SU-DHL-6 (cell line): ENCODE measurements around the gene IFI27.

ENCODE experiments used
- H2AFZ ChIP-seq: fragments of 200-600 bp; sonication (generic); 2 replicates; pipeline ENCODE4 v1.6.1; 2014; ENCODE audit warnings: low read depth, mild to moderate bottlenecking, moderate library complexity, mixed read lengths, antibody characterized with exemption, low read length; ENCODE audit not compliant: severe bottlenecking
- H3F3A ChIP-seq: fragments of 200-600 bp; shearing (Covaris generic); 2 replicates; pipeline ENCODE4 v1.6.0; 2016; ENCODE audit warnings: antibody characterized with exemption, mild to moderate bottlenecking; ENCODE audit not compliant: insufficient read depth
- H3K27ac ChIP-seq: fragments of 200-600 bp; sonication (generic); 2 replicates; pipeline ENCODE4 v1.5.1; 2016; ENCODE audit warnings: low read depth, mild to moderate bottlenecking, low read length, moderate library complexity, mixed read lengths
- H3K27me3 ChIP-seq: fragments of 200-600 bp; sonication (generic), shearing (Covaris generic); 2 replicates; pipeline ENCODE4 v1.6.0; 2014; ENCODE audit warnings: mild to moderate bottlenecking, low read length
- H3K36me3 ChIP-seq: fragments of 200-600 bp; sonication (generic); 2 replicates; pipeline ENCODE4 v1.6.1; 2014; ENCODE audit warnings: mild to moderate bottlenecking, low read length, mixed read lengths
- H3K4me2 ChIP-seq: fragments of 300-600, 200-600 bp; shearing (Covaris generic), sonication (generic); 2 replicates; pipeline ENCODE4 v1.6.0; 2014; ENCODE audit warnings: low read length, low read depth, mild to moderate bottlenecking; ENCODE audit not compliant: poor library complexity, severe bottlenecking
- H3K4me3 ChIP-seq: fragments of 200-600 bp; sonication (generic); 2 replicates; pipeline ENCODE4 v1.5.1; 2014; ENCODE audit warnings: antibody characterized with exemption, low read length, mild to moderate bottlenecking, mixed read lengths; ENCODE audit not compliant: insufficient read depth, poor library complexity, severe bottlenecking
- H3K79me2 ChIP-seq: fragments of 200-600 bp; sonication (generic); 2 replicates; pipeline ENCODE4 v1.6.1; 2014; ENCODE audit warnings: mild to moderate bottlenecking, low read length, moderate library complexity; ENCODE audit not compliant: insufficient read depth
- H3K9ac ChIP-seq: fragments of 200-600 bp; sonication (generic); 2 replicates; pipeline ENCODE4 v1.7.0; 2014; ENCODE audit warnings: mild to moderate bottlenecking, low read length
- H3K9me2 ChIP-seq: fragments of 200-600 bp; sonication (generic); replicated peaks from 2 replicates; pipeline ENCODE4 v1.6.1; 2014; ENCODE audit warnings: low read length; ENCODE audit not compliant: insufficient read depth
- H3K9me3 ChIP-seq: fragments of 200-600 bp; sonication (generic); 2 replicates; pipeline ENCODE4 v1.6.1; 2014; ENCODE audit warnings: low read length, mixed read lengths; ENCODE audit not compliant: insufficient read depth
- H4K20me1 ChIP-seq: fragments of 200-600 bp; sonication (generic); 2 replicates; pipeline ENCODE4 v1.6.1; 2014; ENCODE audit warnings: low read depth, mild to moderate bottlenecking, antibody characterized with exemption, low read length, moderate library complexity, mixed read lengths
- CTCF ChIP-seq: fragments of 200-600 bp; sonication (generic); IDR thresholded peaks from one replicate; pipeline ENCODE4 v1.5.1; 2017; ENCODE audit warnings: antibody characterized with exemption, mild to moderate bottlenecking, low read length, moderate library complexity; ENCODE audit not compliant: insufficient read depth, poor library complexity, severe bottlenecking
- EZH2phosphoT487 ChIP-seq: fragments of 200-600 bp; sonication (generic), shearing (Covaris generic); conservative IDR thresholded peaks from 2 replicates; pipeline ENCODE4 v1.6.1; 2018; ENCODE audit warnings: mild to moderate bottlenecking, antibody characterized with exemption, low read length, moderate library complexity, mixed read lengths

The IFI27 gene

GRCh38 chr14:94104731-94105130 is 5.8 kb upstream of the IFI27 start:
- TF ChIP-seq EZH2phosphoT487, result no peak
- no peak for TF ChIP-seq CTCF
- Histone ChIP-seq H4K20me1 (no peaks in the 10 kb centered on the region), H3K4me2 (no peak overlapping the region), H3K36me3 (no peaks in the 10 kb centered on the region), H3K79me2 (no peaks in the 10 kb centered on the region), H2AFZ (no peak overlapping the region), H3K9ac (no peak overlapping the region), H3K4me3 (no peak overlapping the region), H3K27ac (no peak overlapping the region), H3F3A (no peaks in the 10 kb centered on the region), H3K9me3 (no peaks in the 10 kb centered on the region), H3K27me3 (no peaks in the 10 kb centered on the region), H3K9me2 (no peaks in the 10 kb centered on the region)

- no peaks in the 10 kb centered on the region for H3K36me3 ChIP-seq
- no peaks in the 10 kb centered on the region for H3K79me2 ChIP-seq
- no peak overlapping the region for H3K9ac ChIP-seq
- no peak for TF ChIP-seq CTCF
- no peak for TF ChIP-seq EZH2phosphoT487
- H3K9me3 ChIP-seq, result no peaks in the 10 kb centered on the region
- no peak overlapping the region for H3K27ac ChIP-seq
- no peaks in the 10 kb centered on the region; the same call in 1 of the 2 replicates for H3K27me3 ChIP-seq
- H3K4me3 ChIP-seq, result no peak overlapping the region
- no peaks in the 10 kb centered on the region for H4K20me1 ChIP-seq
- H3F3A ChIP-seq, result no peaks in the 10 kb centered on the region
- H3K4me2 ChIP-seq, result no peak overlapping the region
- H2AFZ ChIP-seq, result no peak overlapping the region
- H3K9me2 ChIP-seq, result no peaks in the 10 kb centered on the region
These were observed 653 bp upstream of the IFI27 start for GRCh38 chr14:94109915-94110250.

- Histone ChIP-seq H3K9me3 (no peaks in the 10 kb centered on the region), H3K27me3 (no peaks in the 10 kb centered on the region; the same call in 1 of the 2 replicates), H3K4me2 (no peak overlapping the region), H3F3A (no peaks in the 10 kb centered on the region), H3K9ac (no peak overlapping the region), H3K79me2 (no peaks in the 10 kb centered on the region), H3K27ac (no peak overlapping the region), H3K4me3 (no peak overlapping the region), H4K20me1 (no peaks in the 10 kb centered on the region), H2AFZ (no peak overlapping the region), H3K36me3 (no peaks in the 10 kb centered on the region), H3K9me2 (no peaks in the 10 kb centered on the region)
- no peak for TF ChIP-seq CTCF
- TF ChIP-seq EZH2phosphoT487, result no peak
These were observed 950 bp downstream of the IFI27 start for GRCh38 chr14:94111276-94112095.
